Measurements from ENCODE around the gene NEK7.

NEK7 gene

GRCh38 chr1:198328458-198329032, 171.7 kb downstream of the NEK7 start:
- no peak for DNase-seq (ENCODE audit: insufficient read length, low spot score)
- FAIRE-seq: no peak

- no peak for FAIRE-seq
- no peak for DNase-seq (ENCODE audit: insufficient read length, low spot score)
These were observed 174.3 kb downstream of the NEK7 start for GRCh38 chr1:198330982-198331615.

GRCh38 chr1:198333744-198334143, 176.9 kb downstream of the NEK7 start:
- peak; percentile 7 for DNase-seq (ENCODE audit: insufficient read length, low spot score)
- FAIRE-seq: no peak

- DNase-seq (ENCODE audit: insufficient read length, low spot score) (no peak), FAIRE-seq (no peak)
These were observed 178.9 kb downstream of the NEK7 start for GRCh38 chr1:198335663-198336062.

GRCh38 chr1:198337886-198338285, 181.1 kb downstream of the NEK7 start:
- no peak for FAIRE-seq
- DNase-seq (ENCODE audit: insufficient read length, low spot score): no peak

- DNase-seq (ENCODE audit: insufficient read length, low spot score) (no peak), FAIRE-seq (no peak)
These were observed 183.3 kb downstream of the NEK7 start for GRCh38 chr1:198340139-198340538.

- FAIRE-seq (no peak), DNase-seq (ENCODE audit: insufficient read length, low spot score) (no peak)
These were observed 189.4 kb downstream of the NEK7 start for GRCh38 chr1:198346178-198346577.

GRCh38 chr1:198350456-198350855, 193.7 kb downstream of the NEK7 start:
- no peak for FAIRE-seq

GRCh38 chr1:198352975-198353695, 196.3 kb downstream of the NEK7 start:
- no peak for DNase-seq (ENCODE audit: insufficient read length, low spot score)
- FAIRE-seq: no peak

More at GRCh38 chr1:198350456-198350855, 193.7 kb downstream of the NEK7 start:
- DNase-seq (ENCODE audit: insufficient read length, low spot score): no peak

- no peak for DNase-seq (ENCODE audit: insufficient read length, low spot score)
- FAIRE-seq: no peak
These were observed 201.1 kb downstream of the NEK7 start for GRCh38 chr1:198357937-198358336.

GRCh38 chr1:198359024-198359653, 202.3 kb downstream of the NEK7 start:
- no peak for FAIRE-seq

GRCh38 chr1:198360208-198360729, 203.5 kb downstream of the NEK7 start:
- DNase-seq (ENCODE audit: insufficient read length, low spot score) (no peak), FAIRE-seq (no peak)

More at GRCh38 chr1:198359024-198359653, 202.3 kb downstream of the NEK7 start:
- DNase-seq (ENCODE audit: insufficient read length, low spot score): no peak

GRCh38 chr1:198361237-198361767, 204.5 kb downstream of the NEK7 start:
- no peak for FAIRE-seq
- no peak for DNase-seq (ENCODE audit: insufficient read length, low spot score)

GRCh38 chr1:198363625-198364151, 206.9 kb downstream of the NEK7 start:
- FAIRE-seq (no peak), DNase-seq (ENCODE audit: insufficient read length, low spot score) (no peak)

- FAIRE-seq: no peak
- no peak for DNase-seq (ENCODE audit: insufficient read length, low spot score)
These were observed 207.7 kb downstream of the NEK7 start for GRCh38 chr1:198364471-198364870.

GRCh38 chr1:198367296-198367695, 210.5 kb downstream of the NEK7 start:
- FAIRE-seq (no peak), DNase-seq (ENCODE audit: insufficient read length, low spot score) (no peak)

GRCh38 chr1:198370996-198371395, 214.2 kb downstream of the NEK7 start:
- no peak for FAIRE-seq
- DNase-seq (ENCODE audit: insufficient read length, low spot score): no peak
